PC-9 (cell line): ENCODE measurements around the gene GUCY1A2. TPM values are rescaled to one million over a fixed set of nuclear protein-coding genes. Genes with fewer than 3 reads are reported as not detected.

ENCODE experiments used
- BruUV-seq: library from RNA; stranded (reverse); fragments of 400-500 nt; replicated peaks from 2 replicates; lab custom pipeline; 2021; lab: Mats Ljungman, UMichigan
- CTCF ChIA-PET: fragments of 300-600 bp; sonication (Branson Sonifier 250); formaldehyde crosslinking; loops from one replicate; lab custom pipeline; 2022; ENCODE audit warnings: antibody characterized with exemption; lab: Charles Lee
- POLR2A ChIA-PET: fragments of 300-600 bp; sonication (Branson Sonifier 250); formaldehyde crosslinking; loops from one replicate; lab custom pipeline; 2022; ENCODE audit warnings: antibody characterized with exemption; ENCODE audit not compliant: unreplicated experiment; lab: Charles Lee
- DNase-seq, 2 experiments: peaks; one replicate each; pipeline versions ENCODE4 v3.0.0 to v3.0.0-alpha.2; 2015 to 2022; ENCODE audit warnings: mixed read lengths in 1 of 2
- H2AFZ ChIP-seq: fragments of 200-600 bp; sonication (generic); 2 replicates; pipeline ENCODE4 v1.8.1; 2017; ENCODE audit warnings: antibody characterized with exemption
- H3F3A ChIP-seq: fragments of 200-600 bp; sonication (generic); 2 replicates; pipeline ENCODE4 v1.8.1; 2017; ENCODE audit warnings: antibody characterized with exemption, mild to moderate bottlenecking, low read depth; ENCODE audit not compliant: insufficient read depth
- H3K27ac ChIP-seq: fragments of 200-600 bp; sonication (generic); 2 replicates; pipeline ENCODE4 v1.6.1; 2016; ENCODE audit warnings: mixed run types
- H3K27me3 ChIP-seq: fragments of 200-600 bp; sonication (generic); 2 replicates; pipeline ENCODE4 v1.6.1; 2016; ENCODE audit warnings: low read depth, mixed run types; ENCODE audit not compliant: insufficient read depth
- H3K36me3 ChIP-seq: fragments of 200-600 bp; sonication (generic); 2 replicates; pipeline ENCODE4 v1.6.1; 2016; ENCODE audit warnings: low read depth, mixed run types
- H3K4me1 ChIP-seq: fragments of 200-600 bp; sonication (generic); replicated peaks from 2 replicates; pipeline ENCODE4 v1.6.1; 2016; ENCODE audit warnings: mixed run types; ENCODE audit not compliant: insufficient read depth
- H3K4me2 ChIP-seq: fragments of 200-600 bp; sonication (generic); 2 replicates; pipeline ENCODE4 v1.6.1; 2017; ENCODE audit warnings: mixed run types
- H3K4me3 ChIP-seq: fragments of 200-600 bp; sonication (generic); 2 replicates; pipeline ENCODE4 v1.6.1; 2016; ENCODE audit warnings: mixed run types
- H3K79me2 ChIP-seq: fragments of 200-600 bp; sonication (generic); 2 replicates; pipeline ENCODE4 v1.6.1; 2017; ENCODE audit warnings: low read depth, mixed run types
- H3K9me2 ChIP-seq: fragments of 200-600 bp; sonication (generic); 2 replicates; pipeline ENCODE4 v1.8.1; 2017; ENCODE audit warnings: mild to moderate bottlenecking; ENCODE audit not compliant: insufficient read depth
- H3K9me3 ChIP-seq: fragments of 200-600 bp; sonication (generic); 2 replicates; pipeline ENCODE4 v1.8.1; 2016; ENCODE audit warnings: low read depth; ENCODE audit not compliant: insufficient read depth
- H4K20me1 ChIP-seq: fragments of 200-600 bp; sonication (generic); 2 replicates; pipeline ENCODE4 v1.8.1; 2017; ENCODE audit not compliant: insufficient read depth
- EZH2 ChIP-seq: fragments of 200-600 bp; sonication (generic); IDR thresholded peaks from 2 replicates; pipeline ENCODE4 v1.8.0; 2017; ENCODE audit warnings: antibody characterized with exemption, low read depth
- intact Hi-C: fragments of 100-400 bp; cut with micrococcal nuclease; formaldehyde crosslinking; loops from one replicate; pipeline ENCODE4 v1.10.0; 2022; ENCODE audit not compliant: unreplicated experiment
- total RNA-seq: library from RNA; stranded (reverse); gene quantifications from 2 replicates; pipeline ENCODE4 v1.2.3, GENCODE V29; 2021
- TF ChIP-seq, protein P1 (sequence below): fragments of 200-600 bp; sonication (generic); conservative IDR thresholded peaks from 2 replicates; pipeline ENCODE4 v1.6.1; 2017; ENCODE audit warnings: mixed run types, antibody characterized with exemption, mild to moderate bottlenecking, moderate library complexity

The GUCY1A2 gene
- total RNA-seq, 1 experiment from 2014 or later: not detected

DNA sequence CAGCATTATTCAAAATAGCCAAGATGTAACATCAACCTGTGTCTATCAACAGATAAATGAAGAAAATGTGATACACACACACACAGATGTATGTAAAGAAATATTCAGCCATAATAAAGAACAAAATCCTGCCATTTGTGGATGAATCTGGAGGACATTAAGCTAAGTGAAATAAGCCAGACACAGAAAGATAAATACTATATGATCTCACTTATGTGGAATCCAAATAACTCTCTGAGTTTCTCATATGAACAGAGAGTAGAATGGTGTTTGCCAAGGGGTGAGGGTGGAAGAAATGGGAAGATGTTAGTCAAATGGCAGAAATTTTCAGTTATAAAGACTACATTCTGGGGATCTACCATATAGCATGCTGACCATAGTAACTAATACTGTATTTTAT lies 224.2 kb downstream of the GUCY1A2 start:
- CTCF ChIA-PET: no interaction called here
- H3F3A ChIP-seq: no peaks in the 10 kb centered on the region
- BruUV-seq: no TSS peak
- H4K20me1 ChIP-seq: no peaks in the 10 kb centered on the region
- H3K9me3 ChIP-seq: no peaks in the 10 kb centered on the region
- H3K4me2 ChIP-seq: no peak overlapping the region
- no peak overlapping the region for H2AFZ ChIP-seq
- no peaks in the 10 kb centered on the region for H3K27me3 ChIP-seq
- no peaks in the 10 kb centered on the region for H3K9me2 ChIP-seq
- no peaks in the 10 kb centered on the region for H3K4me1 ChIP-seq
- no peaks in the 10 kb centered on the region for H3K36me3 ChIP-seq
- no peaks in the 10 kb centered on the region for H3K79me2 ChIP-seq
- no peak overlapping the region for H3K4me3 ChIP-seq
- DNase-seq: no peak
- POLR2A ChIA-PET: no interaction called here
- intact Hi-C loops: no loop called here
- no peak for TF ChIP-seq EZH2
- TF ChIP-seq, protein P1, sequence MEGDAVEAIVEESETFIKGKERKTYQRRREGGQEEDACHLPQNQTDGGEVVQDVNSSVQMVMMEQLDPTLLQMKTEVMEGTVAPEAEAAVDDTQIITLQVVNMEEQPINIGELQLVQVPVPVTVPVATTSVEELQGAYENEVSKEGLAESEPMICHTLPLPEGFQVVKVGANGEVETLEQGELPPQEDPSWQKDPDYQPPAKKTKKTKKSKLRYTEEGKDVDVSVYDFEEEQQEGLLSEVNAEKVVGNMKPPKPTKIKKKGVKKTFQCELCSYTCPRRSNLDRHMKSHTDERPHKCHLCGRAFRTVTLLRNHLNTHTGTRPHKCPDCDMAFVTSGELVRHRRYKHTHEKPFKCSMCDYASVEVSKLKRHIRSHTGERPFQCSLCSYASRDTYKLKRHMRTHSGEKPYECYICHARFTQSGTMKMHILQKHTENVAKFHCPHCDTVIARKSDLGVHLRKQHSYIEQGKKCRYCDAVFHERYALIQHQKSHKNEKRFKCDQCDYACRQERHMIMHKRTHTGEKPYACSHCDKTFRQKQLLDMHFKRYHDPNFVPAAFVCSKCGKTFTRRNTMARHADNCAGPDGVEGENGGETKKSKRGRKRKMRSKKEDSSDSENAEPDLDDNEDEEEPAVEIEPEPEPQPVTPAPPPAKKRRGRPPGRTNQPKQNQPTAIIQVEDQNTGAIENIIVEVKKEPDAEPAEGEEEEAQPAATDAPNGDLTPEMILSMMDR: no peak
- no peak overlapping the region for H3K27ac ChIP-seq

DNA sequence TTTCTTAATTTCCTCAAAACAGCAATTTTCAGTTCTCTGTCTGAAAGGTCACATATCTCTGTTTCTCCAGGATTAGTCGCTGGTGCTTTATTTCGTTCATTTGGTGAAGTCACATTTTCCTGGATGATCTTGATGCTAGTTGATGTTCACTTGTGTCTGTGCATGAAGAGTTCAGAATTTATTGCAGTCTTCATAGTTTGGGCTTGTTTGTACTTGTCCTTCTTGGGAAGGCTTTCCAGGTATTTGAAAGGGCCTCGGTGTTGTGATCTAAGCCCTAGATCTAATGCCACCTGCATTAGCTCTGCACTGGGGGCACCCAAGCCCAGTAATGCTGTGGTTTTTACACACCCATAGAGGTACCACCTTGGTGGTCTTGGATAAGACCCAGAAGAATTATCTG lies 228.9 kb downstream of the GUCY1A2 start:
- BruUV-seq: no TSS peak
- intact Hi-C loops: no loop called here

DNA sequence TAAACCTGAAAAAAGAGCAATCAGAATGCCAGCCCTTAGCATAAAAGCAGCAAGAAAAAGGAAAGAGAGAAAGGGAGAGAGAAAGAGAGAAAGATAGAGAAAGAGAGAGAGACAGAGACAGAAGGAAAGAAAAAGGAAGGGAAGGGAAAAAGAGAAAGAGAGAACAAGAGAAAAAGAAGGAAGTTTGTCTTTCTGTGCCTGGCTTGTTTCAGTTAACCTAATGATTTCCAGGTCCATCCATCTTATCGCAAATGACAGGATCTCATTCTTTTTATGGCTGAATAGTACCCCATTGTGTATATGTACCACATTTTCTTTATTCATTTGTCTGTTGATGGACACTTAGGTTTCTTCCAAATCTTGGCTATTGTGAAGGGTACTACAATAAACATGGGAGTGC lies 230.8 kb downstream of the GUCY1A2 start:
- intact Hi-C loops: no loop called here
- CTCF ChIA-PET: no interaction called here
- no TSS peak for BruUV-seq

More for the DNA sequence above, 228.9 kb downstream of the GUCY1A2 start:
- ChIA-PET POLR2A (no interaction called here), CTCF (no interaction called here)
- Histone ChIP-seq H2AFZ (no peak overlapping the region), H3K79me2 (no peaks in the 10 kb centered on the region), H3K4me1 (no peaks in the 10 kb centered on the region), H3K9me3 (no peaks in the 10 kb centered on the region), H3F3A (no peaks in the 10 kb centered on the region), H4K20me1 (no peaks in the 10 kb centered on the region), H3K27me3 (no peaks in the 10 kb centered on the region), H3K4me3 (no peak overlapping the region), H3K4me2 (no peak overlapping the region), H3K9me2 (no peaks in the 10 kb centered on the region), H3K36me3 (no peaks in the 10 kb centered on the region), H3K27ac (no peak overlapping the region)
- TF ChIP-seq, protein P1: no peak
- no peak for TF ChIP-seq EZH2
- no peak for DNase-seq

More for the DNA sequence above, 230.8 kb downstream of the GUCY1A2 start:
- Histone ChIP-seq H3K36me3 (no peaks in the 10 kb centered on the region), H3K27me3 (no peaks in the 10 kb centered on the region), H3F3A (no peaks in the 10 kb centered on the region), H3K4me1 (no peaks in the 10 kb centered on the region), H3K9me3 (no peaks in the 10 kb centered on the region), H2AFZ (no peak overlapping the region), H3K4me2 (no peak overlapping the region), H3K27ac (no peak overlapping the region), H4K20me1 (no peaks in the 10 kb centered on the region), H3K4me3 (no peak overlapping the region), H3K79me2 (no peaks in the 10 kb centered on the region), H3K9me2 (no peaks in the 10 kb centered on the region)
- no peak for DNase-seq
- TF ChIP-seq, protein P1: no peak
- no peak for TF ChIP-seq EZH2
- POLR2A ChIA-PET: no interaction called here
